HG03575 (cell line): ENCODE data around the gene GIGYF2.

ENCODE experiments used
- ATAC-seq: cut with Tn5 transposase; IDR thresholded peaks from one replicate; pipeline ENCODE4 v1.9.1; 2021; ENCODE audit not compliant: unreplicated experiment, insufficient number of reproducible peaks, low FRiP score; ENCODE audit errors: extremely low read depth

Gene GIGYF2

DNA sequence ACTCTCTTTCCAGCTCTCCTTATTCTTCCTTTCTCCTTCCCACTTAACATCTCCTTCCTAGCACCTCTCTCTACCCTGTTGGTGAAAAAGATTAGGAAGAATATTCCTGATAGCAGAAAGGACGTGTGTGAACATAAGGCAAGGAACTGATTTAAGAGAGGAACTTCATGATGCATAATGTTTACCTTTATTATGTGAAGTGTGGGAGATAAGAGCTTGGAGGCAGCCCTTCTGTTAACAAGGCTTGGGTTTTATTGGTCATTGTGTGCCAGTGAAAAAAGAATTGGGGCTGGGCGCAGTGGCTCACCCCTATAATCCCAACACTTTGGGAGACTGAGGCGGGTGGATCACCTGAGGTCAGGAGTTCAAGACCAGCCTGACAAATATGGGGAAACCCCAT is 44.8 kb downstream of the GIGYF2 start:
- no peak for ATAC-seq

DNA sequence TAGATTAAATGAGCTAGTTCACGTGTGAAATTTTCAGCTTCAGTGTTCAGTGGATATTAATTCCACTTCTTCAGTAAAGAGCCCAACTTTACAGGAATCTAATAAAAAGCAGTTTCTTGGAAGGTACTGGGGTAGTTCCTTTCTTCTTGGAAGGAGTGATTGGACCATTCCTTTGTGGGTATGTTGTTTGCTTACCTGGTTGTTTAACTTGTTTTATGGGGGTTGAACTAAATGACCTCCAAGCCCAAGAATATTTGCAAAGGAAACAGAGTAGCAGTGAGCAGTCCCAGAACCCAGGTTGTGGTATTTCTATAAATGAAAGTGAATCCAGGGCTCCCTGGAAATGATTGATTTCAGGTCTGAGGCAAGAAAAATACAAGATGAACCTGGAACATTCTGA is 47.8 kb downstream of the GIGYF2 start:
- no peak for ATAC-seq

DNA sequence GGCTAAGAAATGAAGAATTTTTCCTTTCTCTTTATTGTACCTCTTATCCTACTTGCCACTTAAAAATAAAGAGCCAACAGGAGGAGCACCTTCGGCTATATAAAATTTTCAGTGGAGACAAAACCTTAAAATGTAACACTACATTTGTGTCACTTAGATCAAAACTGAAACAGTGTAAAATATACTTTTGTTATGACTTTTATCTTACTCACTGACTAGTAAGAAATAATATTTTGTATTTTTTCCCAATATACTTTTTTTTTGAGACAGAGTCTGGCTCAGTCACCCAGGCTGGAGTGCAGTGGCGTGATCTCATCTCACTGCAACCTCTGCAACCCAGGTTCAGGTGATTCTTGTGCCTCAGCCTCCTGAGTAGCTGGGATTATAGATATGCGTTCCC is 50.9 kb downstream of the GIGYF2 start:
- ATAC-seq = no peak

DNA sequence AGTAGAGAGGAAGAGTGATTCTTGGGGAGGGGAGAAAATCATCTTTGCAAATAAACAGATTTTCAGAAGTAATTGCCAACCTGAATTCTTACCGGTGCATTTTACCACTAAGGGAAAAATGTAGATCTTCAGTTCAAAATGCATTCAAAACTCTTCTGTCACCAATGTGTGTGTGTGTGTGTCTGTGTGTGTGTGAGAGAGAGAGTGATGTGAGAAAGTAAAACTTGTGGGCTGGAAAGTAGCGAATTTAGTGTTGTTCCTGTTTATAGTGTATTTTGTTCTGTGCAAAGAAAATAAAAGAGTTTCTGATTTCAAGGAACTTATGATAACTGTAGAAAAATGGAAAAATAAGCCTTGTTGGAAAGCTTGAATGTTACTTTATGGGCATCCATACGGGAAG is 52.2 kb downstream of the GIGYF2 start:
- no peak for ATAC-seq

DNA sequence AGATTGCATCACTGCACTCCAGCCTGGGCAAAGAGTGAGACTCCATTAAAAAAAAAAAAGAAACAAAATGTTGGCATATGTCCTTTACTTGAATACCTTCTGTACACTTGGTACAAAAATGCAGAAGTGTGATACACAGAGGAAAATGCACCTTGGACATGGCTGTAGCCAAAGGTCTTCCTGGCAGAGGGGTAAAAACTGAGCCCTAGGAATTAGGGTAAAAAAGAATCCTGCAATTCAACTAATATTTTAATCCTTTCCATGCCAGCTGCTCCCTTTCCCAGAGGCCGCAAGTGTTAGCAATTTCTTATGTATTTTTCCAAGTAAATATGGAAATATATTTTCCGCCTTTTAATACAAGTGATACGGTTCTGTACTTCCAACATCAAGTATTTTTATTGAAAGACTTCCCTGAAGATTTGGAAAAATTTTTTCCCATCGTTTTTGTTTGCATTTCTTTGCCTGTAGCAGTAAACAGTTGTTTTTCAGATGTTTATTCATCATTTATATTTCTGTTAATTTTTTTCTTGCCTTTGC is 53.1 kb downstream of the GIGYF2 start:
- ATAC-seq = no peak

DNA sequence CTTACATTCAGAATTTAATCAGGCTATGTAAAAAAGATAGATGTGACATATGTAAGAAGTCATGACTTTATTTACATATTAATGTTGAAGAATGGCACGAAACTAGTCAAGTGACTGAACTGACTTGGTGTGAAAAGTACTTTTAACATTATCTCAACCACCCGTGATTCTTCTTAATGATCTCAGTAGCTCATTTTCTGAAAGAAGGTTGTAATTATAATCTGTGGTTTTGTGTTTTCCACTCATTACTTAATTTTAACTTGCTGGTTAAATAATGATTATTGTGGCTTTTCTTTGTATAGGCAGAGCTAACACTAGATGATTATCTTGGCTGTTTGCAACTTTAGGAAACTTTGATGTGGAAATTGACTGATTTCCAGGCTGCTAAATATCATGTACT is 60.8 kb downstream of the GIGYF2 start:
- no peak for ATAC-seq

DNA sequence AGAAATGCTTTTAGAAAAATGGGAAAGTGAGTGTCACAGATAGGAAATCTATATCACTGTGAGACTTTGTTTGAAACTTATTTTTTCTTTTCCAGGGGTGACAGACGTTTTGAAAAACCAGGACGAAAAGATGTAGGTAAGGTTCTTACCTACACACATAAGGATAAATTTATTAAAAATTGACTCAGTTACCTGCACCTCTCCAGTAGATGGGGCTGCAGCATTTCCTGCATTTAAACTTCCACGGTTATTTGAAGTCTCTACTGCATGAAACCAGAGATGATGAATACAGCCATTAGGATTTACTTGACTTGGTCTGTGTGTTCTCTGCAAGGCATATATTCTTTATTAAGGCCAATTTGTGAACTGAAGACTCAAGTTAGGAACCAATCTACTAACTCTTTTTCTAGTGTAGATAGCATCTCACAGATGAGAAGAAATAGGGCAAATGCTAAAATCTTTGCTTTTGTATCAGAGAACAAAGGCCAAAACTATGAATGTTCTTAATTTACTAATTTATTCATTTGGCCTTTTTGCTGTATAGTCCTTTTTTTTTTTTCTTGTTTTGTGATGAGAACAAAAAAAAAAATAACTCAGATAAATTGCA is 64.3 kb downstream of the GIGYF2 start:
- no peak for ATAC-seq

DNA sequence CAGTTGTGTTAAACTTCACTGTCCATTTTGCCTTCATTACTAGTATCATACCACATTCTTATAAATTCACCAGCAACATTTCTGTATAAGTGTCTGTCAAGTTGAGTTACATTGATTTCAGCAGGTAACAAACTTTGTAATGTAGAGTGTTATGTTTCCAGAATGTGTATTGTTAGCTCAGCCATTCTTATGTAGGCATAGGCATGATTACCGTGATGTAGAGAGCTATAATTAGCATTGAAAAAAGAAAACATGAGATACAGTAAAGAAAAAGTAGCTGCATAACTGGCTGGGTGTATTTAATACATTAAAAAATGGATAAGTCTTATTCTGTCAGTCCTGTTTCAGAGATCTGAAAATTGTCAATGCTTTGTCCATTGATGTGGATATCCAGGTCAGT is 70.7 kb downstream of the GIGYF2 start:
- ATAC-seq = no peak

DNA sequence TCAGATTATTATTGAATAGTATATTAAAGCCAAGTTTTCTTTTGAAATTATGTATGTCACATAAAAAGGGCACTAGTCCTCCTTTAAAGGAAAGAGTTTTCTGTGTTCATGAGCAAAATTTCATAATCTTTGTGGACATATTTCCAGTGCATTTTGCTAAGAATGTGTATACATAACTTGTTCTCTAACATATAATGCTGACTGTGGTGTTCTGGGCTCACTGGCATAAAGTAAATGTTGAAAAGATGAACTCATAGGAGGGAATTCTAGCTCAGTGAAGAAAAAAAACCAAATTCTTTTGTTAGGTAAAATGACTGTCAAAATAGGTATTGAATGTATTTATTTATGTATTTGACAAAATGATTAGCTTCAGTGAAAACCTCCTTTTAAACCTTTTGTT is 73.1 kb downstream of the GIGYF2 start:
- no peak for ATAC-seq

DNA sequence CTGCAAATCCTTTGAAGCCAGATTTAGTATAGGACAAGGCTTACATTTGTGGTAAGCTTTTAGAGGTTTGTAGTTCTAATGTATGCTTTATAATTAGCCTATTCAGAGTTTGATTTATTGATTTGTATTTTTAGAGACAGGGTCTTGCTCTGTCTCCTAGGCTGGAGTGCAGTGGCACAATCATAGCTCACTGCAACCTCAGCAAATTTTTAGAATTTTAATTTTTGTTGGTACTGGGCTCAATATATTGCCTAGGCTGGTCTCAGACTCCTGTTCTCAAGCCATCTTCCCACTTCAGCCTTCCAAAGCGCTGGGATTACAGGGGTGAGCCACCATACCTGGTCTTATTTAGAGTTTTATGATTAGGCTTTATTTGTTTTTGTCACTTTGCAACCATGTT is 74.7 kb downstream of the GIGYF2 start:
- ATAC-seq = no peak

DNA sequence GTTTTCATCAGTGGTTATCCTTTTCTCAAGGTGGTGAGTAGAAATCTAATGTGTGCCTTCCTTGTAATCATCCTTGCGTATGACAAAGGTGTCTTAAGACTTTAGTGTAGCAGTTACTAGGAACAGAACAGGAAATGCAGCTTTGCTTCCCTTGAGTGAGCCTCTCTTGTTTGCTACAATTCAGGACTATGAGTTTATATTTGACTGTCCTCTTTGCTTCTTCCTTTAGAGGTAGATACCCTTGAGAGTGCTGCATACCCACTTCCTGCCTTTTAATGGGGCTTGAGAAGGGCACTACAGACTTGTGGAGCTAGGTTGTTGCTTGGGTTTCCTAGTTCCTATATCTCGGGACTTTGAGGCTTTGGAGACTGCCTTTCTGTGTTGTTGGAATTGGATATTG is 75.4 kb downstream of the GIGYF2 start:
- ATAC-seq = no peak

DNA sequence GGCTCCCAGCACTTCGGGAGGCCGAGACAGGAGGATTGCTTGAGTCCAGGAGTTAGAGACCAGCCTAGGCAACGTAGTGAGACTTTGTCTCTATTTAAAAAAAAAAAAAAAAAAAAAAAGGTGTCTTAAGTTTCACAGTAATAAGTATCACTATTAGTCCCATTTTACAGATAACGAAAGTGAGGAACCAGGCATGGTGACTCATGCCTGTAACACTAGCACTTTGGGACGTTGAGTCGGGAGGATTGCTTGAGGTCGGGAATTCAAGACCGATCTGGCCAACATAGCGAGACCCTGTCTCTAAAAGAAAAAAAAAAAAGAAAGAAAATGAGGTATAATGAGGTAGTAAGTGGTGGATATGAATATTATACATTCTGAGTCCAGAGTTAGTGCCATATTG is 76.7 kb downstream of the GIGYF2 start:
- ATAC-seq = no peak

DNA sequence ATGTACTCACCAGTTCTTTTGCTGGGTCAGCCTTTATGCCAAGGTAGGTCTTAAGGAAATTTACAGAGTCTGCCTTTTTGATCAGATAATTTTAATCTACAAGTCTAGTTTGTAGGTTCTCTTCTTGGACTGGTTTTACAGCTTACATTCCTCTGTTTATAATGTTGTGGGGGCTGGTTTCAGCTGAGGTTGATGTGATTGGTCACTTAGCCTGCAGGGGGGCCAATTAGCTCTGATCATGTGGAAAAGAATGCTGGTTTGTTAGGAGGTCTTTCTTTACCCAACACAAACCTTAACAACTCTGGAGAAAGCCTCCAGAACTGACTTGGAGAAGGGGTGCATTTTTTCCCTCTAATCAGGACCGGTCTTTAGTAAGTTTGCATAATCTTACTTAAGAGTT is 79.3 kb downstream of the GIGYF2 start, which contains the start of gene KCNJ13:
TSS of gene KCNJ13 (minus strand) at position 131 of the 400 bp plus-strand sequence. CDS start 5,203 bp downstream, outside the sequence.
- ATAC-seq = no peak

DNA sequence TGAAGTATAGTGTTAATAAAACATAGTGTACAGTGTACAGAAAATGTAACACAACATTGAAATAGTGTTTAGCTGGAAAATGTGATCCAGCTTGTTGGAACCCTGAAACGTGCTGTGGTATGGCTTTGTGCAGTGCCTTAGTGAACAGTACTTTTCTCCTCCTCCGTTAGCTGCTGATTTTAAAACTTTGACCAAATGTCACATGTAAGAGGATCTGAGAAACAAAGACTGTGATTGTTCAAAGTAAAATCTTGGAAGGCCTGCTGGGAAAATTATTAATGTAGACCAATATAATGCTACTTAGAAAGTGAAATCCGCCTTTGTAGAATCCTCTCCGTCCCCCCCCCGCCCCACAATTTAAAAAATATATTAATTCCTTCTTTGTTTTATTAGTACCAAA is 80.1 kb downstream of the GIGYF2 start:
- no peak for ATAC-seq

DNA sequence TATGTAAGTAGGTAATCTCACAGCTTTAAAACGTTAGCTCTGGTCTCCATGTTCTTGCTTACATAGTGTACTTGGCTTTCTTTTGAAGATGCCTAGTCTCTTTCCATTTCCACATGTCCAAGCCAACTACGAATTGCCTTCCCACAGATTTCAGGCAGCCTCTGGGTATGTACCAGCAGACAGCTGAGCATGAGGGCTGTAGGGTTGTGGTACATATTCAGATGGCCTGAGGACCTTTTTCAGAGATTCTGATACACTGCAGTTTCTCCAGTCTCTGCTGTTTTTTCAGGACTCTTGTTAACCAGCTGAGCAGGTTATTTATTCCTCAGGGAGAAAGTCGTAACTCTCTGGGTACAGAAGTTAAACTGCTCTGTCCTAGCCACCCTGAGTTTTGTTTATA is 82.3 kb downstream of the GIGYF2 start:
- no peak for ATAC-seq

DNA sequence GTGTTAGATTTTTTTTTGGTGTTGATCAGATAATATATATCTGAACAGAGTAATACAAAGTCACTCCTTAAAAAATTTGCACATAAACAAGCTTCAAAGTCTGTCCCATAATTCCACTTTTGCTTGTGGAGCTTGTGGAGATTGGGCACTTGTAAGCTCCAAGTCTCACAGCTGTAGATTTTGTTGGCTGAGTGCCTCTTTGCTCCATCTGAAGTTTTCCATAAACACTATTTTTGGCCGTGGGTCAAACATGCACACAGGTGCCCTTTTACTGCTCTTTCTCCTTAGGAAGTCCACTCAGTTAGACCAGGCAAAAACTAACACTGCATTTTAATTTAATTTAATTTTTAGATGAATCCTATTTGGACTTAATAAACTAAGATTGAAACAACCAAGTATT is 82.8 kb downstream of the GIGYF2 start:
- ATAC-seq = no peak

DNA sequence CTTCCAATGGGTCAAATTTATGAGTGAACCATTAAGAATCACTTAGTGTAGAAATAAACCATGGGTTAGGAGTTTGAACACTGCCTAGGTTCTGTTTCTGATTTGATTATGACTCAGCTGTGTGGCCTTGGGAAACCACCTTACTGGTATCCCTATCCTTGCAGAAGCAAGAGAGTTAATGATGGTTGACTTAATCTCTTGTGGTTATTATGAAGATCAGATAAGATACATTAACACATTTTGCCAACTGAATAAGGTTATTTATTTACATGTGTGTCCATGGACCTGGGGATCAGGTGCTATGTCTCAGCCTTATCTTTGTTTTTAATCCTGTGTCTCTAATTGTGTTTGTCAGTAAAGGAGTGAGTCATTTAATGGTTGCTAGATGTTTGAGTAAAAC is 84.6 kb downstream of the GIGYF2 start:
- peak; percentile 68 for ATAC-seq

DNA sequence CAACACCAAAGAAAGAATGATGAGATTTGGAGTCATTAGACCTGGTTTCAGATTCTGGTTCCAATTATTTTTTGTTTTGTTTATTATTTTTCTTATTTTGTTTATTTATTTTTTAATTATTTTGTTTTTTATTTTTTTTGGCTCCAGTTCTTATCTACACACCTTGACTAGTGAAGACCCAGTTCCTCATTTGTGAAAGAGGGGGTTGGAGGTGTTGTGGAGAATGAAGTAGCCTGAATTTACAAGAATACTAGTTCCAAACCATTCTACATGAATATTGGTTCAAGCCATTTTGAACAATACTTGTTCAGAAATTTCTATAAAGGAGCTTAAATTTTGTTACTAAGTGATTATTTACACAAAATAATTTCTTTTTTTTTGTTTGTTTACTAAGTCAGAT is 86.1 kb downstream of the GIGYF2 start:
- no peak for ATAC-seq

DNA sequence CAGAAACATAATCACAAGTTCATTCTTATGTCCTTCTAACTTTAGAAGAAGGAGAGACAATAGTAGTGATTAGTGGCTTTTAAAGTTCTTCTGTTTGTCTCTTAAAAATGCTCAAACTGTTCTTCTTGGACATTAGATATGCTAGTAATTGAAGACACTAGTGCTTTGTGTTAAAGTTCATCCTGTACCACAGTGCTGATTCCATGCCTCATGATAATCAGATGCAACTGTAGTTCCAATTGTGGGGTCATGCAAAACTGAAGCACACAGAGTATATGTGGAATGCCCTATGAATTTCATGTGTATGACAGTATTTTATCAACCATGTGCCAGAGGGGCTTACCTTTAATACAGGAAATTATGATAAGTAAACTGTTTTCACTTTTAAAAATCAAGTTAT is 90.7 kb downstream of the GIGYF2 start:
- no peak for ATAC-seq

DNA sequence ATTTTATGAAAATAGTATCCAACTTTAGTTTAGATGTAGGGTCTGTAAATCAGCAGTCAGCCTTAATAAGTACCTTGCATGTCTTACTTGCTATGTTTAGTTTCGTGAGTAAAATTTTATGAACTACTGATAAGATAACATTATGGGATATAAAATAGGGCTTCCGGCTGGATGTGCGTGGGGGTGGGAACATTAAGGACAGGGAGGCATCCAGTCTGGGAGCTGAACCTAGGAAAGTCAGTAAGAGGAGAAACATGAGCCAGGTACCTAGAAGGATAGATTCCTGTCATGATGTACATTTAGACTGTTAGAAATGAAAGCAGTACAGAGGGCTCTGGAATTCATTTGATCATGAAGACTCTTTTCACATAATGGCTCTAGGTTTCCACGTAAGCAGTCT is 92.0 kb downstream of the GIGYF2 start:
- no peak for ATAC-seq

DNA sequence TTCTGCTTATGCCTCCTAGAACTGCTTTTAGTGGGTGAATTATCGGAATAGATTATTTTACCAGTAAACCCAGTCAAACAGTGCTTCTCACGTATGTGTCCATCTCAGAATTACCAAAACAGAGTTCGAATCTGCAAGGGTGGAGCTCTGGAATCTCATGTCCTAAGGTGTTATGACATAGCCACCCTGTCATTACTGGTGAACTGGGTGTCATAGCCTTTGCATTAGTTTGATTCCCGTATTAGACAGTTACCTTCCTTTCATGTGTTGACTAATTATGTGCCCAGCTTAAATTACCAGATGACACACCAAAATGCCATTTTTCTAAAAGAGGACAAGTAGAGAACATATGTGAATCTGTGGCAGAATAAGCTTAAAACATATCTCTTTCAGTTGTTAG is 94.4 kb downstream of the GIGYF2 start:
- ATAC-seq = no peak
